SK-N-SH treated with all-trans-retinoic acid at 6 μM for 48 hours (cell line): ENCODE measurements around the gene FUOM.
"Not testable (repeated sequence)": the region's sequence is repeated elsewhere in the genome, so short reads cannot be mapped to it uniquely, and the experiment has no call there.

ENCODE experiments used
- ATAC-seq: fragments of 200-7000 bp; cut with Tn5 transposase; 3 replicates; pipeline ENCODE4 v1.9.1; 2020; ENCODE audit warnings: mild to moderate bottlenecking, moderate library complexity
- ARNTL ChIP-seq: fragments of 450-650 bp; formaldehyde crosslinking; IDR thresholded peaks from 2 replicates; pipeline ENCODE4 v1.5.0; 2020; ENCODE audit warnings: low read depth, mild to moderate bottlenecking, moderate library complexity, borderline replicate concordance
- CREB5 ChIP-seq: fragments of 250-450 bp; sonication (Bioruptor Pico); IDR thresholded peaks from 2 replicates; pipeline ENCODE4 v1.5.1; 2020; ENCODE audit warnings: low read depth, mild to moderate bottlenecking, moderate library complexity
- CSDC2 ChIP-seq: fragments of 250-450 bp; sonication (Bioruptor Pico); IDR thresholded peaks from 2 replicates; pipeline ENCODE4 v1.5.0; 2020; ENCODE audit warnings: mild to moderate bottlenecking, moderate library complexity
- CSRNP3 ChIP-seq: fragments of 250-450 bp; sonication (Bioruptor Pico); IDR thresholded peaks from 2 replicates; pipeline ENCODE4 v1.5.1; 2021; ENCODE audit warnings: mild to moderate bottlenecking, moderate library complexity
- ESRRG ChIP-seq: fragments of 250-450 bp; sonication (Bioruptor Pico); IDR thresholded peaks from 2 replicates; pipeline ENCODE4 v1.6.1; 2021; ENCODE audit warnings: mild to moderate bottlenecking
- GLIS3 ChIP-seq: fragments of 250-450 bp; sonication (Bioruptor Pico); IDR thresholded peaks from 2 replicates; pipeline ENCODE4 v1.5.0; 2020; ENCODE audit warnings: mild to moderate bottlenecking, moderate library complexity
- ISL1 ChIP-seq: fragments of 250-450 bp; sonication (Bioruptor Pico); IDR thresholded peaks from 2 replicates; pipeline ENCODE4 v2.1.2; 2022; ENCODE audit warnings: mild to moderate bottlenecking, moderate library complexity
- OSR1 ChIP-seq: fragments of 250-450 bp; sonication (Bioruptor Pico); IDR thresholded peaks from 2 replicates; pipeline ENCODE4 v1.8.0; 2022; ENCODE audit warnings: moderate library complexity, mild to moderate bottlenecking, inconsistent platforms
- PATZ1 ChIP-seq: fragments of 250-450 bp; sonication (Bioruptor Pico); IDR thresholded peaks from 2 replicates; pipeline ENCODE4 v1.8.0; 2020; ENCODE audit warnings: mild to moderate bottlenecking, moderate library complexity, borderline replicate concordance
- POU6F1 ChIP-seq: fragments of 250-450 bp; sonication (Bioruptor Pico); IDR thresholded peaks from 2 replicates; pipeline ENCODE4 v1.8.0; 2021; ENCODE audit warnings: low read depth, mild to moderate bottlenecking, moderate library complexity, borderline replicate concordance
- PPARA ChIP-seq: fragments of 250-450 bp; sonication (Bioruptor Pico); IDR thresholded peaks from 2 replicates; pipeline ENCODE4 v1.5.0; 2020; ENCODE audit warnings: mild to moderate bottlenecking, borderline replicate concordance
- RARB ChIP-seq: fragments of 250-450 bp; sonication (Bioruptor Pico); IDR thresholded peaks from 2 replicates; pipeline ENCODE4 v1.8.0; 2021; ENCODE audit warnings: mild to moderate bottlenecking, moderate library complexity
- SNAI2 ChIP-seq: fragments of 250-450 bp; sonication (Bioruptor Pico); IDR thresholded peaks from 2 replicates; pipeline ENCODE4 v1.5.0; 2020; ENCODE audit warnings: mild to moderate bottlenecking, moderate library complexity
- TCF4 ChIP-seq: fragments of 250-450 bp; sonication (Bioruptor Pico); IDR thresholded peaks from 2 replicates; pipeline ENCODE4 v1.8.0; 2021; ENCODE audit warnings: mild to moderate bottlenecking, moderate library complexity, borderline replicate concordance
- ZC3H10 ChIP-seq: fragments of 250-450 bp; sonication (Bioruptor Pico); IDR thresholded peaks from 2 replicates; pipeline ENCODE4 v1.5.1; 2021; ENCODE audit warnings: mild to moderate bottlenecking, moderate library complexity
- ZFP3 ChIP-seq: fragments of 250-450 bp; sonication (Bioruptor Pico); IDR thresholded peaks from 2 replicates; pipeline ENCODE4 v1.5.0; 2020; ENCODE audit warnings: mild to moderate bottlenecking, moderate library complexity
- ZFP30 ChIP-seq: fragments of 450-650 bp; formaldehyde crosslinking; IDR thresholded peaks from 2 replicates; pipeline ENCODE4 v1.5.0; 2022; ENCODE audit warnings: mild to moderate bottlenecking, moderate library complexity
- ZNF70 ChIP-seq: fragments of 450-650 bp; formaldehyde crosslinking; IDR thresholded peaks from 2 replicates; pipeline ENCODE4 v1.5.0; 2020; ENCODE audit warnings: mild to moderate bottlenecking, moderate library complexity
- ZNF8 ChIP-seq: fragments of 450-650 bp; formaldehyde crosslinking; IDR thresholded peaks from 2 replicates; pipeline ENCODE4 v1.5.0; 2020; ENCODE audit warnings: mild to moderate bottlenecking, moderate library complexity

FUOM gene

GRCh38 chr10:133324198-133324792 lies 33.5 kb downstream of the FUOM start:
- no peak for TF ChIP-seq OSR1 (CRISPR knock-in tag)
- TF ChIP-seq CREB5 (CRISPR knock-in tag): no peak
- no peak for TF ChIP-seq ZFP30 (CRISPR knock-in tag)
- no peak for TF ChIP-seq RARB (CRISPR knock-in tag)
- no peak for TF ChIP-seq ZFP3 (CRISPR knock-in tag)
- TF ChIP-seq TCF4: no peak
- no peak for TF ChIP-seq ESRRG (CRISPR knock-in tag)
- TF ChIP-seq ARNTL (CRISPR knock-in tag): no peak
- no peak for TF ChIP-seq CSRNP3 (CRISPR knock-in tag)
- no peak for TF ChIP-seq ISL1 (CRISPR knock-in tag)
- TF ChIP-seq PATZ1 (CRISPR knock-in tag): no peak
- TF ChIP-seq CSDC2 (CRISPR knock-in tag): no peak
- no peak for TF ChIP-seq ZC3H10 (CRISPR knock-in tag)
- TF ChIP-seq POU6F1 (CRISPR knock-in tag): no peak
- TF ChIP-seq ZNF8 (CRISPR knock-in tag): no peak
- no peak for TF ChIP-seq PPARA (CRISPR knock-in tag)
- TF ChIP-seq GLIS3 (CRISPR knock-in tag): no peak
- no peak for TF ChIP-seq SNAI2 (CRISPR knock-in tag)
- ATAC-seq: peak; percentile 82

- not testable (repeated sequence) for ATAC-seq
Measured at GRCh38 chr10:133322064-133322709, 35.6 kb downstream of the FUOM start.

GRCh38 chr10:133320852-133321422 lies 36.9 kb downstream of the FUOM start:
- not testable (repeated sequence) for ATAC-seq

- ATAC-seq: peak; percentile 98
- no peak for TF ChIP-seq ZFP30 (CRISPR knock-in tag)
- TF ChIP-seq OSR1 (CRISPR knock-in tag): no peak
- peak; percentile 19; the same call in 1 of the 2 replicates for TF ChIP-seq ZNF70 (CRISPR knock-in tag)
- no peak for TF ChIP-seq CREB5 (CRISPR knock-in tag)
Measured at GRCh38 chr10:133318494-133319127, 39.2 kb downstream of the FUOM start.
